ENCODE data around the gene ZSWIM2.
"Not testable (repeated sequence)": the region's sequence is repeated elsewhere in the genome, so short reads cannot be mapped to it uniquely, and the experiment has no call there.

ZSWIM2 gene

GRCh38 chr2:186827411-186827810, 21.6 kb downstream of the ZSWIM2 start:
- Histone ChIP-seq H3K4me1 (ENCODE audit: low read length) (no peaks in the 10 kb centered on the region), H3K9me3 (replicated peaks; ENCODE audit: insufficient read depth, low read length) (no peaks in the 10 kb centered on the region), H2AFZ (ENCODE audit: low read length) (no peak overlapping the region), H3K36me3 (replicated peaks; ENCODE audit: insufficient read depth, low read length) (no peaks in the 10 kb centered on the region; the same call in 1 of the 2 replicates), H3K27me3 (replicated peaks; ENCODE audit: insufficient read depth, low read length) (no peaks in the 10 kb centered on the region), H3K9ac (ENCODE audit: low read length) (no peak overlapping the region), H3K4me3 (ENCODE audit: low read length) (no peak overlapping the region), H3K9me2 (replicated peaks; ENCODE audit: insufficient read depth, low read length) (no peaks in the 10 kb centered on the region), H3K27ac (ENCODE audit: low read length) (no peak overlapping the region), H3K4me2 (ENCODE audit: low read depth, low read length) (no peak overlapping the region), H4K20me1 (ENCODE audit: insufficient read depth, low read length) (no peaks in the 10 kb centered on the region), H3F3A (ENCODE audit: insufficient read depth, low read length) (no peaks in the 10 kb centered on the region), H3K79me2 (ENCODE audit: low read length) (no peaks in the 10 kb centered on the region)
- TF ChIP-seq CTCF (IDR thresholded peaks at IDR 0.05; ENCODE audit: low read length) (no peak), EZH2phosphoT487 (IDR thresholded peaks at IDR 0.05; ENCODE audit: low read length) (no peak), EZH2 (optimal IDR thresholded peaks at IDR 0.05; ENCODE audit: low read depth, low read length) (no peak)
- DNase-seq: no peak

GRCh38 chr2:186822323-186822722, 26.6 kb downstream of the ZSWIM2 start:
- no peak overlapping the region for H2AFZ ChIP-seq (ENCODE audit: low read length)
- H3K27me3 ChIP-seq (replicated peaks; ENCODE audit: insufficient read depth, low read length): no peaks in the 10 kb centered on the region
- TF ChIP-seq EZH2 (optimal IDR thresholded peaks at IDR 0.05; ENCODE audit: low read depth, low read length): no peak
- no peak for TF ChIP-seq EZH2phosphoT487 (IDR thresholded peaks at IDR 0.05; ENCODE audit: low read length)
- TF ChIP-seq CTCF (IDR thresholded peaks at IDR 0.05; ENCODE audit: low read length): no peak
- no peak overlapping the region for H3K27ac ChIP-seq (ENCODE audit: low read length)
- H3K9me3 ChIP-seq (replicated peaks; ENCODE audit: insufficient read depth, low read length): no peaks in the 10 kb centered on the region
- no peak overlapping the region for H3K4me2 ChIP-seq (ENCODE audit: low read depth, low read length)
- no peaks in the 10 kb centered on the region for H3K4me1 ChIP-seq (ENCODE audit: low read length)
- no peak overlapping the region for H3K4me3 ChIP-seq (ENCODE audit: low read length)
- no peaks in the 10 kb centered on the region for H3F3A ChIP-seq (ENCODE audit: insufficient read depth, low read length)
- H3K79me2 ChIP-seq (ENCODE audit: low read length): no peaks in the 10 kb centered on the region
- H3K36me3 ChIP-seq (replicated peaks; ENCODE audit: insufficient read depth, low read length): no peaks in the 10 kb centered on the region; the same call in 1 of the 2 replicates
- no peak overlapping the region for H3K9ac ChIP-seq (ENCODE audit: low read length)
- H3K9me2 ChIP-seq (replicated peaks; ENCODE audit: insufficient read depth, low read length): no peaks in the 10 kb centered on the region
- DNase-seq: no peak
- no peaks in the 10 kb centered on the region for H4K20me1 ChIP-seq (ENCODE audit: insufficient read depth, low read length)

GRCh38 chr2:186820303-186820702, 28.7 kb downstream of the ZSWIM2 start:
- TF ChIP-seq CTCF (IDR thresholded peaks at IDR 0.05; ENCODE audit: low read length) (no peak), EZH2phosphoT487 (IDR thresholded peaks at IDR 0.05; ENCODE audit: low read length) (no peak), EZH2 (optimal IDR thresholded peaks at IDR 0.05; ENCODE audit: low read depth, low read length) (no peak)
- no peak overlapping the region for H2AFZ ChIP-seq (ENCODE audit: low read length)
- no peaks in the 10 kb centered on the region for H4K20me1 ChIP-seq (ENCODE audit: insufficient read depth, low read length)
- no peaks in the 10 kb centered on the region for H3K4me1 ChIP-seq (ENCODE audit: low read length)
- no peaks in the 10 kb centered on the region; the same call in 1 of the 2 replicates for H3K36me3 ChIP-seq (replicated peaks; ENCODE audit: insufficient read depth, low read length)
- H3K27me3 ChIP-seq (replicated peaks; ENCODE audit: insufficient read depth, low read length): no peaks in the 10 kb centered on the region
- no peak overlapping the region for H3K9ac ChIP-seq (ENCODE audit: low read length)
- no peak overlapping the region for H3K4me3 ChIP-seq (ENCODE audit: low read length)
- no peak overlapping the region for H3K27ac ChIP-seq (ENCODE audit: low read length)
- H3K4me2 ChIP-seq (ENCODE audit: low read depth, low read length): no peak overlapping the region
- H3K9me3 ChIP-seq (replicated peaks; ENCODE audit: insufficient read depth, low read length): no peaks in the 10 kb centered on the region
- H3K79me2 ChIP-seq (ENCODE audit: low read length): no peaks in the 10 kb centered on the region
- no peaks in the 10 kb centered on the region for H3K9me2 ChIP-seq (replicated peaks; ENCODE audit: insufficient read depth, low read length)
- H3F3A ChIP-seq (ENCODE audit: insufficient read depth, low read length): no peaks in the 10 kb centered on the region
- DNase-seq: no peak

- H3K9ac ChIP-seq (ENCODE audit: low read length); H3K36me3 ChIP-seq (replicated peaks; ENCODE audit: insufficient read depth, low read length); H3K4me3 ChIP-seq (ENCODE audit: low read length); H3K4me2 ChIP-seq (ENCODE audit: low read depth, low read length); H3F3A ChIP-seq (ENCODE audit: insufficient read depth, low read length); H3K27me3 ChIP-seq (replicated peaks; ENCODE audit: insufficient read depth, low read length); H3K9me3 ChIP-seq (replicated peaks; ENCODE audit: insufficient read depth, low read length); H3K4me1 ChIP-seq (ENCODE audit: low read length); H3K79me2 ChIP-seq (ENCODE audit: low read length); H3K27ac ChIP-seq (ENCODE audit: low read length); H4K20me1 ChIP-seq (ENCODE audit: insufficient read depth, low read length); DNase-seq; H3K9me2 ChIP-seq (replicated peaks; ENCODE audit: insufficient read depth, low read length); H2AFZ ChIP-seq (ENCODE audit: low read length): not testable (repeated sequence)
Measured at GRCh38 chr2:186811760-186812159, 37.2 kb downstream of the ZSWIM2 start.
